HepG2 (cell line): ENCODE data around the gene TPI1.

Experiments used
- RBFOX2 ChIP-seq: fragments of 200-400 bp; formaldehyde crosslinking; IDR thresholded peaks from 2 replicates; pipeline ENCODE4 v1.6.1; 2017; ENCODE audit warnings: low read depth, mild to moderate bottlenecking, low read length
- SETDB1 ChIP-seq: sonication (generic); formaldehyde crosslinking; IDR thresholded peaks from 2 replicates; pipeline ENCODE4 v1.5.1; 2020; ENCODE audit warnings: missing genetic modification reagents, mild to moderate bottlenecking, borderline replicate concordance
- TF ChIP-seq, protein P1 (sequence below): sonication (generic); formaldehyde crosslinking; IDR thresholded peaks from 2 replicates; pipeline ENCODE4 v1.5.0; 2020; ENCODE audit warnings: mild to moderate bottlenecking, missing genetic modification reagents, moderate library complexity

DNA sequence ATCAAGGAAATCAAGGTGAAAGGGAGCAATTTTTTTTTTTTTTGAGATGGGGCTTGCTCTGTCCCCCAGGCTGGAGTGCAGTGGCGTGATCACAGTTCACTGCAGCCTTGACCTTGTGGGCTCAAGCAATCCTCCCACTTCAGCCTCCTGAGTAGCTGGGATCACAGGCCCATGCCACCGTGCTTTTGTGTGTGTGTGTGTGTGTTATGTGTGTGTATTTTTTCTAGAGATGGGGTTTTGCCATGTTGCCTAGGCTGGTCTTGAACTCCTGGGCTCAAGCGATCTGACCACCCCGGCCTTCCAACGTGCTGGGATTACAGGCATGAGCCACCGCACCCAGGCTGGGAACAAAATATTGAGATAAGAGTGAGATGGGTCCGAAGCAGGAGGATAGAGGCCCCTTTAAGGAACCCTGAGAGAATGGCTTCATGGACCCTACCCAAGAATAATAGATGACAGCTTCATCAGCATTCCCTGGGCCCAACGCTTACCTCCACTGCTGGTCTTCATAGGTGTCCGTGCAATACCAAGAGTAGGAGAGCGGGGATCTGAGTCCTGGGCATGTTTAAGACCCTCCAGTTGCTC lies 17.3 kb upstream of the TPI1 start:
- TF ChIP-seq RBFOX2 (no peak), SETDB1 (CRISPR knock-in tag) (no peak)
- TF ChIP-seq, protein P1, sequence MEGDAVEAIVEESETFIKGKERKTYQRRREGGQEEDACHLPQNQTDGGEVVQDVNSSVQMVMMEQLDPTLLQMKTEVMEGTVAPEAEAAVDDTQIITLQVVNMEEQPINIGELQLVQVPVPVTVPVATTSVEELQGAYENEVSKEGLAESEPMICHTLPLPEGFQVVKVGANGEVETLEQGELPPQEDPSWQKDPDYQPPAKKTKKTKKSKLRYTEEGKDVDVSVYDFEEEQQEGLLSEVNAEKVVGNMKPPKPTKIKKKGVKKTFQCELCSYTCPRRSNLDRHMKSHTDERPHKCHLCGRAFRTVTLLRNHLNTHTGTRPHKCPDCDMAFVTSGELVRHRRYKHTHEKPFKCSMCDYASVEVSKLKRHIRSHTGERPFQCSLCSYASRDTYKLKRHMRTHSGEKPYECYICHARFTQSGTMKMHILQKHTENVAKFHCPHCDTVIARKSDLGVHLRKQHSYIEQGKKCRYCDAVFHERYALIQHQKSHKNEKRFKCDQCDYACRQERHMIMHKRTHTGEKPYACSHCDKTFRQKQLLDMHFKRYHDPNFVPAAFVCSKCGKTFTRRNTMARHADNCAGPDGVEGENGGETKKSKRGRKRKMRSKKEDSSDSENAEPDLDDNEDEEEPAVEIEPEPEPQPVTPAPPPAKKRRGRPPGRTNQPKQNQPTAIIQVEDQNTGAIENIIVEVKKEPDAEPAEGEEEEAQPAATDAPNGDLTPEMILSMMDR (CRISPR knock-in tag) = no peak
